ENCODE results near the gene INPPL1. TPM values are rescaled to one million over a fixed set of nuclear protein-coding genes. Genes with fewer than 3 reads are reported as not detected.
A peak's percentile ranks its signal among the peaks of the same experiment; 100 is the strongest.
"Not testable (repeated sequence)": the region's sequence is repeated elsewhere in the genome, so short reads cannot be mapped to it uniquely, and the experiment has no call there.

Gene INPPL1
- total RNA-seq, 4 donors from 2014 or later, result 85.9 to 114 (median 99.5) TPM

- Histone ChIP-seq H3K27me3 (no peaks in the 10 kb centered on the region), H3K4me3 (replicated peaks in 1 of 3) (no peak overlapping the region), H3K9me3 (no peaks in the 10 kb centered on the region), H3K27ac (no peak overlapping the region), H3K4me1 (no peaks in the 10 kb centered on the region), H3K36me3 (no peaks in the 10 kb centered on the region)
- no peak for DNase-seq
- intact Hi-C loops (cut with DNase I), result no loop called here
- WGBS, 2 donors, result 96 to 98% methylated on average over 2 of the region's 2 CpGs
- TF ChIP-seq POLR2A (IDR thresholded peaks at IDR 0.05), result no peak
- no peak for TF ChIP-seq CTCF (IDR thresholded peaks at IDR 0.05)
These were observed 34.9 kb downstream of the INPPL1 start for GRCh38 chr11:72259490-72259889.

GRCh38 chr11:72260574-72260973, 36.0 kb downstream of the INPPL1 start:
- DNase-seq, result no peak
- no peaks in the 10 kb centered on the region for H3K36me3 ChIP-seq
- H3K27me3 ChIP-seq, result no peaks in the 10 kb centered on the region
- no peaks in the 10 kb centered on the region for H3K4me1 ChIP-seq
- H3K4me3 ChIP-seq (replicated peaks in 1 of 3), result no peak overlapping the region
- H3K9me3 ChIP-seq, result no peaks in the 10 kb centered on the region
- intact Hi-C loops (cut with DNase I), result no loop called here
- WGBS, 2 donors, result 72 to 78% methylated on average over 5 of the region's 5 CpGs
- TF ChIP-seq POLR2A (IDR thresholded peaks at IDR 0.05), result no peak
- no peak for TF ChIP-seq CTCF (IDR thresholded peaks at IDR 0.05)
- H3K27ac ChIP-seq, result no peak overlapping the region

GRCh38 chr11:72263361-72263760, 38.8 kb downstream of the INPPL1 start:
- Histone ChIP-seq H3K27ac (no peak overlapping the region), H3K4me1 (peaks cover 0 to 4% of the 10 kb centered on the region in 2 donors), H3K9me3 (no peaks in the 10 kb centered on the region), H3K27me3 (no peaks in the 10 kb centered on the region), H3K4me3 (replicated peaks in 1 of 3) (no peak overlapping the region), H3K36me3 (no peaks in the 10 kb centered on the region)
- WGBS, 2 donors, result 72 to 80% methylated on average over 4 of the region's 4 CpGs
- no peak for TF ChIP-seq CTCF (IDR thresholded peaks at IDR 0.05)
- no peak for TF ChIP-seq POLR2A (IDR thresholded peaks at IDR 0.05)
- DNase-seq, result no peak
- intact Hi-C loops (cut with DNase I), result no loop called here

GRCh38 chr11:72265951-72266350, 41.4 kb downstream of the INPPL1 start:
- Histone ChIP-seq H3K4me1 (peaks cover 0 to 4% of the 10 kb centered on the region in 2 donors), H3K36me3 (no peaks in the 10 kb centered on the region), H3K27ac (peak overlapping the region in 1 of 3 donors; percentile 49), H3K9me3 (no peaks in the 10 kb centered on the region), H3K27me3 (no peaks in the 10 kb centered on the region), H3K4me3 (replicated peaks in 1 of 3) (no peak overlapping the region)
- intact Hi-C loops (cut with DNase I), result no loop called here
- no peak for TF ChIP-seq CTCF (IDR thresholded peaks at IDR 0.05)
- no peak for TF ChIP-seq POLR2A (IDR thresholded peaks at IDR 0.05)
- peak in 1 of 2 donors; percentile 57 for DNase-seq

GRCh38 chr11:72266960-72267359, 42.4 kb downstream of the INPPL1 start:
- intact Hi-C loops (cut with DNase I); H3K4me1 ChIP-seq; H3K27me3 ChIP-seq; H3K36me3 ChIP-seq; H3K4me3 ChIP-seq (replicated peaks in 1 of 3); H3K27ac ChIP-seq; DNase-seq; H3K9me3 ChIP-seq: not testable (repeated sequence)
- 82 to 91% methylated on average over 5 of the region's 5 CpGs for WGBS, 2 donors
